Activated CD4-positive, alpha-beta T cell treated with anti-CD3 and anti-CD28 coated beads, Interleukin-2, Interleukin-4, amounts not matched to agents 100 ng/mL and 50 ng/mL, durations not matched to agents 16 hours and 8 hours (primary cell): Measurements from ENCODE around the gene RFX1.

Source experiments
- DNase-seq: peaks from one replicate; pipeline ENCODE4 v3.0.0-alpha.2; 2020; ENCODE audit warnings: low spot score

Gene RFX1

GRCh38 chr19:13995878-13996765, 10.0 kb downstream of the RFX1 start:
- DNase-seq = no peak

GRCh38 chr19:13995017-13995728, 10.9 kb downstream of the RFX1 start:
- no peak for DNase-seq

GRCh38 chr19:13993590-13994300, 12.4 kb downstream of the RFX1 start:
- no peak for DNase-seq

- no peak for DNase-seq
Observed at GRCh38 chr19:13992025-13992424, 14.1 kb downstream of the RFX1 start.

- DNase-seq = no peak
Observed at GRCh38 chr19:13990085-13990484, 16.0 kb downstream of the RFX1 start.

GRCh38 chr19:13989487-13989886, 16.6 kb downstream of the RFX1 start:
- no peak for DNase-seq

- no peak for DNase-seq
Observed at GRCh38 chr19:13987101-13987890, 18.8 kb downstream of the RFX1 start.

- peak; percentile 99 for DNase-seq
Observed at GRCh38 chr19:13986348-13986904, 19.7 kb downstream of the RFX1 start.

- no peak for DNase-seq
Observed at GRCh38 chr19:13985771-13986347, 20.3 kb downstream of the RFX1 start.

GRCh38 chr19:13984875-13985741, 21.0 kb downstream of the RFX1 start:
- DNase-seq = no peak

GRCh38 chr19:13984186-13984585, 21.9 kb downstream of the RFX1 start:
- DNase-seq = no peak

GRCh38 chr19:13983213-13983889, 22.8 kb downstream of the RFX1 start:
- no peak for DNase-seq

- no peak for DNase-seq
Observed at GRCh38 chr19:13982773-13983172, 23.3 kb downstream of the RFX1 start.

GRCh38 chr19:13981988-13982501, 24.1 kb downstream of the RFX1 start:
- DNase-seq = no peak

GRCh38 chr19:13981467-13981866, 24.7 kb downstream of the RFX1 start:
- no peak for DNase-seq

GRCh38 chr19:13981021-13981420, 25.1 kb downstream of the RFX1 start:
- DNase-seq = no peak

- DNase-seq = no peak
Observed at GRCh38 chr19:13980340-13980739, 25.8 kb downstream of the RFX1 start.

GRCh38 chr19:13979686-13980085, 26.4 kb downstream of the RFX1 start:
- DNase-seq = no peak

- DNase-seq = no peak
Observed at GRCh38 chr19:13979244-13979615, 26.9 kb downstream of the RFX1 start.
